IMR-90 (cell line): ENCODE results near the gene ANO8. TPM values are rescaled to one million over a fixed set of nuclear protein-coding genes. Genes with fewer than 3 reads are reported as not detected.

Experiments
- ATAC-seq: fragments of 200-7000 bp; cut with Tn5 transposase; 2 replicates; pipeline ENCODE4 v1.9.1; 2020; ENCODE audit warnings: low read depth, mild to moderate bottlenecking, moderate library complexity
- BruUV-seq: library from RNA; stranded (reverse); fragments of 400-500 nt; replicated peaks from 2 replicates; lab custom pipeline; 2021; lab: Mats Ljungman, UMichigan
- CTCF ChIA-PET: fragments of 300-600 bp; formaldehyde crosslinking; extraction: SDS; loops from one replicate; lab custom pipeline; 2021; ENCODE audit warnings: antibody characterized with exemption; lab: Yijun Ruan, JAX
- POLR2A ChIA-PET: fragments of 300-600 bp; sonication (Branson Sonifier 250); formaldehyde crosslinking; loops from one replicate; lab custom pipeline; 2022; ENCODE audit warnings: antibody characterized with exemption; ENCODE audit not compliant: unreplicated experiment; lab: Charles Lee
- DNase-seq: peaks from one replicate; pipeline ENCODE4 v3.0.0; 2013
- H2AFZ ChIP-seq: replicated peaks from 2 replicates; pipeline ENCODE3; 2013; ENCODE audit warnings: low read length, mild to moderate bottlenecking; ENCODE audit not compliant: poor library complexity
- H2AK5ac ChIP-seq: 2 replicates; pipeline ENCODE4 v1.6.1; 2013; ENCODE audit warnings: low read depth, low read length, inconsistent platforms
- H2AK9ac ChIP-seq: replicated peaks from 2 replicates; pipeline ENCODE3; 2013; ENCODE audit warnings: mild to moderate bottlenecking, low read depth, low read length, moderate library complexity; ENCODE audit not compliant: poor library complexity
- H2BK120ac ChIP-seq: 2 replicates; pipeline ENCODE4 v1.6.1; 2013; ENCODE audit warnings: low read depth, low read length, inconsistent platforms
- H2BK15ac ChIP-seq: 3 replicates; pipeline ENCODE4 v1.6.1; 2013; ENCODE audit warnings: low read depth, low read length, inconsistent platforms
- H2BK20ac ChIP-seq: 2 replicates; pipeline ENCODE4 v1.6.1; 2013; ENCODE audit warnings: low read depth, mild to moderate bottlenecking, inconsistent platforms, low read length, moderate library complexity
- H2BK5ac ChIP-seq: 2 replicates; pipeline ENCODE4 v1.6.1; 2013; ENCODE audit warnings: mild to moderate bottlenecking, low read depth, low read length, inconsistent platforms; ENCODE audit not compliant: poor library complexity, severe bottlenecking
- H3K14ac ChIP-seq: replicated peaks from 2 replicates; pipeline ENCODE4 v1.6.1; 2013; ENCODE audit warnings: low read depth, low read length, inconsistent platforms
- H3K18ac ChIP-seq: 2 replicates; pipeline ENCODE4 v1.6.1; 2013; ENCODE audit warnings: low read depth, low read length, control low read depth
- H3K23ac ChIP-seq: 2 replicates; pipeline ENCODE4 v1.6.1; 2013; ENCODE audit warnings: low read depth, low read length, inconsistent platforms
- H3K27ac ChIP-seq: 2 replicates; pipeline ENCODE4 v1.5.1; 2013; ENCODE audit warnings: mild to moderate bottlenecking, control low read depth, low read length; ENCODE audit not compliant: insufficient read depth
- H3K27me3 ChIP-seq: 2 replicates; pipeline ENCODE4 v1.6.1; 2013; ENCODE audit warnings: low read length; ENCODE audit not compliant: control insufficient read depth, insufficient read depth
- H3K36me3 ChIP-seq: 2 replicates; pipeline ENCODE4 v1.6.1; 2013; ENCODE audit warnings: low read length, mixed read lengths; ENCODE audit not compliant: control insufficient read depth, insufficient read depth
- H3K4ac ChIP-seq: 2 replicates; pipeline ENCODE4 v1.6.1; 2013; ENCODE audit warnings: low read depth, low read length, inconsistent platforms
- H3K4me1 ChIP-seq: 2 replicates; pipeline ENCODE4 v1.6.1; 2013; ENCODE audit warnings: low read length, mixed read lengths; ENCODE audit not compliant: control insufficient read depth, insufficient read depth
- H3K4me2 ChIP-seq: 2 replicates; pipeline ENCODE4 v1.6.1; 2013; ENCODE audit warnings: low read depth, mild to moderate bottlenecking, control low read depth, low read length, moderate library complexity
- H3K4me3 ChIP-seq: 2 replicates; pipeline ENCODE4 v1.5.1; 2013; ENCODE audit warnings: low read depth, mild to moderate bottlenecking, control low read depth, low read length, moderate library complexity; ENCODE audit not compliant: insufficient read depth
- H3K56ac ChIP-seq: 2 replicates; pipeline ENCODE4 v1.6.1; 2013; ENCODE audit warnings: low read length, inconsistent platforms; ENCODE audit not compliant: insufficient read depth; ENCODE audit errors: extremely low read depth
- H3K79me1 ChIP-seq, 2 experiments: 2 replicates each; pipeline ENCODE4 v1.6.1; 2013; ENCODE audit warnings: low read length in 2 of 2, inconsistent platforms in 1 of 2, low read depth in 1 of 2
- H3K9ac ChIP-seq: 2 replicates; pipeline ENCODE4 v1.6.1; 2013; ENCODE audit warnings: low read depth, low read length, control low read depth
- H3K9me1 ChIP-seq: 2 replicates; pipeline ENCODE4 v1.6.1; 2013; ENCODE audit warnings: low read length, inconsistent platforms; ENCODE audit not compliant: insufficient read depth
- H3K9me3 ChIP-seq: 2 replicates; pipeline ENCODE4 v1.6.1; 2013; ENCODE audit warnings: low read length; ENCODE audit not compliant: control insufficient read depth, insufficient read depth
- H4K20me1 ChIP-seq: 2 replicates; pipeline ENCODE4 v1.6.1; 2013; ENCODE audit warnings: low read length, inconsistent platforms; ENCODE audit not compliant: insufficient read depth
- H4K5ac ChIP-seq: 2 replicates; pipeline ENCODE4 v1.6.1; 2013; ENCODE audit warnings: mild to moderate bottlenecking, low read depth, low read length, control low read depth
- H4K8ac ChIP-seq, 2 experiments: 2 replicates each; pipeline ENCODE4 v1.6.1; 2013; ENCODE audit warnings: low read depth in 2 of 2, low read length in 2 of 2, control low read depth in 1 of 2, inconsistent platforms in 1 of 2
- H4K91ac ChIP-seq: 2 replicates; pipeline ENCODE4 v1.6.1; 2013; ENCODE audit warnings: low read depth, low read length, inconsistent platforms; ENCODE audit not compliant: insufficient read depth
- ELK1 ChIP-seq: fragments of 150-350 bp; IDR thresholded peaks from 2 replicates; pipeline ENCODE4 v1.6.1; 2016; ENCODE audit warnings: low read depth, mild to moderate bottlenecking, low read length, moderate library complexity, borderline replicate concordance
- MAZ ChIP-seq: IDR thresholded peaks from 2 replicates; pipeline ENCODE4 v1.6.1; 2012; ENCODE audit warnings: low read depth, mild to moderate bottlenecking, low read length, improper control_type of control experiment, moderate library complexity, borderline replicate concordance
- NFE2L2 ChIP-seq: fragments of 150-350 bp; IDR thresholded peaks from 2 replicates; pipeline ENCODE4 v1.6.1; 2016; ENCODE audit warnings: low read depth, mild to moderate bottlenecking, low read length
- POLR2A ChIP-seq: IDR thresholded peaks from 2 replicates; pipeline ENCODE4 v1.6.1; 2012; ENCODE audit warnings: mild to moderate bottlenecking, low read depth, low read length
- RCOR1 ChIP-seq: IDR thresholded peaks from 2 replicates; pipeline ENCODE4 v1.6.1; 2012; ENCODE audit warnings: mild to moderate bottlenecking, low read length, improper control_type of control experiment; ENCODE audit not compliant: insufficient replicate concordance
- WGBS, 2 experiments: methylation state at CpG; one replicate each; pipeline versions ENCODE4 v1.1.5 to v1.1.7; 2013; ENCODE audit warnings: missing lambda C conversion rate in 2 of 2; ENCODE audit not compliant: insufficient read length in 1 of 2; ENCODE audit errors: extremely low coverage in 2 of 2; 5-methylcytosine and 5-hydroxymethylcytosine counted together
- dilution Hi-C: fragments of 300-500 bp; cut with HindIII; formaldehyde crosslinking; loops from one replicate; pipeline ENCODE4 v1.14.3; 2018; ENCODE audit warnings: low sequenced_read_pairs; ENCODE audit not compliant: unreplicated experiment
- in situ Hi-C: fragments of 300-500 bp; cut with MboI; formaldehyde crosslinking; loops from 3 replicates; pipeline ENCODE4 v1.14.3; 2019; ENCODE audit warnings: low sequenced_read_pairs, inconsistent platforms, mixed read lengths
- intact Hi-C: fragments of 100-400 bp; cut with micrococcal nuclease; formaldehyde crosslinking; loops from 2 replicates; pipeline ENCODE4 v1.10.0; 2022
- polyA plus RNA-seq, 3 experiments: library from polyadenylated mRNA; depleted of rRNA; stranded (reverse); fragments of >200 nt; gene quantifications; 2 replicates each; pipeline ENCODE4 v1.2.3, GENCODE V29; 2012; ENCODE audit warnings: low replicate concordance in 1 of 3
- total RNA-seq: library from RNA; depleted of rRNA; stranded (reverse); fragments of >200 nt; gene quantifications from 2 replicates; pipeline ENCODE4 v1.2.3, GENCODE V29; 2012

Gene ANO8
- total and polyA plus RNA-seq, 2 of the 4 experiments (the other 2 are of a cell fraction) = 1.6 to 5.6 TPM

- no peak overlapping the region for H3K18ac ChIP-seq
- H2AFZ ChIP-seq = no peak overlapping the region
- H2BK120ac ChIP-seq = no peak overlapping the region
- no peak overlapping the region for H2BK20ac ChIP-seq
- intact Hi-C loops (no loop called here), in situ Hi-C loops (no loop called here), dilution Hi-C loops (no loop called here)
- peaks cover 8% of the 10 kb centered on the region; the same call in 1 of the 2 replicates for H4K20me1 ChIP-seq
- H2AK9ac ChIP-seq = no peak overlapping the region
- H3K4me1 ChIP-seq = no peaks in the 10 kb centered on the region
- WGBS, 2 experiments = 32% methylated on average over 11 of the region's 56 CpGs; no CpG with 5 or more reads in 1 of the 2 experiments
- H2BK5ac ChIP-seq = no peak overlapping the region
- H3K23ac ChIP-seq = no peak overlapping the region
- H4K5ac ChIP-seq = no peak overlapping the region
- no peaks in the 10 kb centered on the region for H3K9me1 ChIP-seq
- peaks cover 0 to 5% of the 10 kb centered on the region in 2 experiments; a peak in 1 of 4 replicates for H3K79me1 ChIP-seq
- H4K8ac ChIP-seq = no peak overlapping the region
- no TSS peak for BruUV-seq
- no peak overlapping the region for H3K9ac ChIP-seq
- peaks cover 44% of the 10 kb centered on the region for H3K36me3 ChIP-seq
- no peak overlapping the region for H2BK15ac ChIP-seq
- H4K91ac ChIP-seq = no peak overlapping the region
- no peak for ATAC-seq
- H3K9me3 ChIP-seq = no peaks in the 10 kb centered on the region
- H3K56ac ChIP-seq = no peak overlapping the region
- no peak overlapping the region for H3K4me2 ChIP-seq
- H3K27ac ChIP-seq = no peak overlapping the region
- no peak overlapping the region for H3K4ac ChIP-seq
- DNase-seq = no peak
- H3K27me3 ChIP-seq = no peaks in the 10 kb centered on the region
- TF ChIP-seq RCOR1 (no peak), MAZ (no peak), POLR2A (no peak), NFE2L2 (no peak), ELK1 (no peak)
- no peak overlapping the region for H2AK5ac ChIP-seq
- CTCF ChIA-PET = no interaction called here
- no peak overlapping the region for H3K4me3 ChIP-seq
- POLR2A ChIA-PET = no interaction called here
- no peak overlapping the region for H3K14ac ChIP-seq
These were observed 11.2 kb downstream of the ANO8 start for GRCh38 chr19:17323300-17323963.
